IMR-90 (cell line): Measurements from ENCODE around the gene SUPV3L1.

ENCODE experiments used
- MAFK ChIP-seq: IDR thresholded peaks from 2 replicates; pipeline ENCODE4 v1.6.1; 2012; ENCODE audit warnings: low read depth, low read length, improper control_type of control experiment
- MAZ ChIP-seq: IDR thresholded peaks from 2 replicates; pipeline ENCODE4 v1.6.1; 2012; ENCODE audit warnings: low read depth, mild to moderate bottlenecking, low read length, improper control_type of control experiment, moderate library complexity, borderline replicate concordance
- POLR2A ChIP-seq: IDR thresholded peaks from 2 replicates; pipeline ENCODE4 v1.6.1; 2012; ENCODE audit warnings: mild to moderate bottlenecking, low read depth, low read length
- TF ChIP-seq, protein P1 (sequence below): conservative IDR thresholded peaks from 2 replicates; pipeline ENCODE4 v1.5.1; 2012; ENCODE audit warnings: mild to moderate bottlenecking, low read depth, low read length, improper control_type of control experiment

DNA sequence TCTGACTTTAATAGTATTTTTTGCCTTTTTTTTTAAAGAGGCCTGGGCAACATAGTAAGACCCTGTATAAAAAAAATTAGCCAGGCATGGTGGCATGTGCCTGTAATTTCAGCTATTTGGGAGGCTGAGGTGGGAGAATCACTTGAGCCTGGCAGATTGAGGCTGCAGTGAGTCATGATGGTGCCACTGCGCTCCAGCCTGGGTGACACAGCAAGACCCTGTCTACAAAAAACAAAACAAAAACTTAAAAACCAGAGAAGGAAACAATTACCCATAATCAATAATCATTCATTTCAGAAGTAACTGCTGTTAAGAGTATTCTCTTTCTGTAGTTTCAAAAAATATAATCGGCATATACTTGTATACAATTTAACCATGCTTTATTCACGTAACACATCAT, 28.1 kb upstream of the SUPV3L1 start:
- TF ChIP-seq, protein P1, sequence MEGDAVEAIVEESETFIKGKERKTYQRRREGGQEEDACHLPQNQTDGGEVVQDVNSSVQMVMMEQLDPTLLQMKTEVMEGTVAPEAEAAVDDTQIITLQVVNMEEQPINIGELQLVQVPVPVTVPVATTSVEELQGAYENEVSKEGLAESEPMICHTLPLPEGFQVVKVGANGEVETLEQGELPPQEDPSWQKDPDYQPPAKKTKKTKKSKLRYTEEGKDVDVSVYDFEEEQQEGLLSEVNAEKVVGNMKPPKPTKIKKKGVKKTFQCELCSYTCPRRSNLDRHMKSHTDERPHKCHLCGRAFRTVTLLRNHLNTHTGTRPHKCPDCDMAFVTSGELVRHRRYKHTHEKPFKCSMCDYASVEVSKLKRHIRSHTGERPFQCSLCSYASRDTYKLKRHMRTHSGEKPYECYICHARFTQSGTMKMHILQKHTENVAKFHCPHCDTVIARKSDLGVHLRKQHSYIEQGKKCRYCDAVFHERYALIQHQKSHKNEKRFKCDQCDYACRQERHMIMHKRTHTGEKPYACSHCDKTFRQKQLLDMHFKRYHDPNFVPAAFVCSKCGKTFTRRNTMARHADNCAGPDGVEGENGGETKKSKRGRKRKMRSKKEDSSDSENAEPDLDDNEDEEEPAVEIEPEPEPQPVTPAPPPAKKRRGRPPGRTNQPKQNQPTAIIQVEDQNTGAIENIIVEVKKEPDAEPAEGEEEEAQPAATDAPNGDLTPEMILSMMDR: no peak
- TF ChIP-seq MAFK: no peak
- TF ChIP-seq MAZ: no peak
- no peak for TF ChIP-seq POLR2A
